Measurements from ENCODE around the gene POLG. TPM values are rescaled to one million over a fixed set of nuclear protein-coding genes. Genes with fewer than 3 reads are reported as not detected.

POLG gene
- total and polyA plus RNA-seq, 2 of the 13 experiments (the other 11 are each of a cell fraction or from before 2014, with no cell fraction given), result 26.6 to 35.5 TPM

- CTCF ChIA-PET (ENCODE audit: low intra/inter-chr PET ratio, low total read pairs), result no interaction called here
- WGBS (ENCODE audit: low lambda C conversion rate), result 88% methylated on average over 7 of the region's 7 CpGs
- no peak overlapping the region for H3K27ac ChIP-seq (ENCODE audit: extremely low read length, insufficient read depth, low read length)
- peak overlapping the region; percentile 31 for H3K4me2 ChIP-seq (ENCODE audit: low read depth, low read length)
- no peak overlapping the region for H3K9ac ChIP-seq (ENCODE audit: insufficient read depth, low read depth, low read length)
- H3K36me3 ChIP-seq (replicated peaks in 1 of 2; ENCODE audit: control insufficient read depth in 1 of 2, insufficient read depth in 2 of 2, low read length in 2 of 2), result peaks cover 35 to 65% of the 10 kb centered on the region in 2 experiments
- no peak for FAIRE-seq
- no peak for DNase-seq (ENCODE audit: low spot score)
- H3K27me3 ChIP-seq (ENCODE audit: control insufficient read depth in 1 of 2, insufficient read depth in 2 of 2, low read length in 2 of 2), result no peaks in the 10 kb centered on the region; a peak in 2 of 5 replicates
- no TSS peak for BruUV-seq (replicated peaks)
- no peak for ATAC-seq
- TF ChIP-seq TEAD2 (CRISPR knock-in tag; IDR thresholded peaks at IDR 0.05), result no peak
- TF ChIP-seq ZNF18 (CRISPR knock-in tag; IDR thresholded peaks at IDR 0.05; ENCODE audit: insufficient replicate concordance), result no peak
- TF ChIP-seq ZZZ3 (CRISPR knock-in tag; IDR thresholded peaks at IDR 0.05; ENCODE audit: borderline replicate concordance), result no peak
- POLR2A ChIA-PET, result no interaction called here
- peaks cover 7% of the 10 kb centered on the region; the same call in 1 of the 2 replicates for H4K20me1 ChIP-seq (ENCODE audit: insufficient read depth, low read length)
- H3K4me3 ChIP-seq (replicated peaks in 1 of 3; ENCODE audit: insufficient read depth in 1 of 3, low read depth in 2 of 3, low read length in 3 of 3), result no peak overlapping the region
- peaks cover 42% of the 10 kb centered on the region for H3K4me1 ChIP-seq (ENCODE audit: insufficient read depth, low read length)
- peaks cover 27% of the 10 kb centered on the region for H3K79me2 ChIP-seq (ENCODE audit: insufficient read depth, low read length)
- H2AFZ ChIP-seq (ENCODE audit: low read length), result no peak overlapping the region
- H3K9me3 ChIP-seq (ENCODE audit: low read length), result no peaks in the 10 kb centered on the region
- in situ Hi-C loops (cut with HindIII; ENCODE audit: extremely low pct_ligation_motif_present, low pct_unique_long_range_greater_than_20kb), result no loop called here
- intact Hi-C loops (cut with micrococcal nuclease; ENCODE audit: unreplicated experiment), result no loop called here
These were observed 3.6 kb downstream of the POLG start for GRCh38 chr15:89330881-89331595.

GRCh38 chr15:89330119-89330518 lies 4.5 kb downstream of the POLG start:
- intact Hi-C loops (cut with micrococcal nuclease; ENCODE audit: unreplicated experiment) (no loop called here), in situ Hi-C loops (cut with HindIII; ENCODE audit: extremely low pct_ligation_motif_present, low pct_unique_long_range_greater_than_20kb) (no loop called here)
- no peaks in the 10 kb centered on the region; a peak in 2 of 5 replicates for H3K27me3 ChIP-seq (ENCODE audit: control insufficient read depth in 1 of 2, insufficient read depth in 2 of 2, low read length in 2 of 2)
- POLR2A ChIA-PET, result interaction anchor here (1.2 kb wide), 1 partner anchor 9 kb away, joined by 3 read pairs; no protein-coding TSS in a partner anchor
- 100% methylated on average over 5 of the region's 6 CpGs for WGBS (ENCODE audit: low lambda C conversion rate)
- no peak overlapping the region for H3K4me2 ChIP-seq (ENCODE audit: low read depth, low read length)
- H3K79me2 ChIP-seq (ENCODE audit: insufficient read depth, low read length), result peaks cover 27% of the 10 kb centered on the region
- no TSS peak for BruUV-seq (replicated peaks)
- H3K36me3 ChIP-seq (replicated peaks in 1 of 2; ENCODE audit: control insufficient read depth in 1 of 2, insufficient read depth in 2 of 2, low read length in 2 of 2), result peaks cover 42 to 74% of the 10 kb centered on the region in 2 experiments
- no peak overlapping the region for H3K9ac ChIP-seq (ENCODE audit: insufficient read depth, low read depth, low read length)
- H3K9me3 ChIP-seq (ENCODE audit: low read length), result no peaks in the 10 kb centered on the region
- peaks cover 7% of the 10 kb centered on the region; the same call in 1 of the 2 replicates for H4K20me1 ChIP-seq (ENCODE audit: insufficient read depth, low read length)
- H3K27ac ChIP-seq (ENCODE audit: extremely low read length, insufficient read depth, low read length), result no peak overlapping the region
- CTCF ChIA-PET (ENCODE audit: low intra/inter-chr PET ratio, low total read pairs), result no interaction called here
- H2AFZ ChIP-seq (ENCODE audit: low read length), result no peak overlapping the region
- peaks cover 37% of the 10 kb centered on the region for H3K4me1 ChIP-seq (ENCODE audit: insufficient read depth, low read length)
- ATAC-seq, result no peak
- no peak for FAIRE-seq
- no peak overlapping the region for H3K4me3 ChIP-seq (replicated peaks in 1 of 3; ENCODE audit: insufficient read depth in 1 of 3, low read depth in 2 of 3, low read length in 3 of 3)
- DNase-seq (ENCODE audit: low spot score), result no peak
- TF ChIP-seq HOXA7 (CRISPR knock-in tag; IDR thresholded peaks at IDR 0.05), result no peak
- no peak for TF ChIP-seq ZNF646 (CRISPR knock-in tag; IDR thresholded peaks at IDR 0.05)

Data from HepG2 (cell line).